SK-N-MC (cell line): ENCODE data around the gene MAML2.

ENCODE experiments used
- EZH2 ChIP-seq: fragments of 200-600 bp; sonication (generic); IDR thresholded peaks from one replicate; pipeline ENCODE4 v1.6.1; 2017; ENCODE audit warnings: antibody characterized with exemption
- FOXP2 ChIP-seq: optimal IDR thresholded peaks from 2 replicates; pipeline ENCODE3; 2011; ENCODE audit warnings: mild to moderate bottlenecking, moderate library complexity; ENCODE audit not compliant: insufficient read depth; ENCODE audit errors: extremely low read length, control extremely low read depth
- POLR2AphosphoS5 ChIP-seq: IDR thresholded peaks from 2 replicates; pipeline ENCODE4 v1.6.1; 2012; ENCODE audit warnings: mild to moderate bottlenecking, low read depth, low read length, borderline replicate concordance

GRCh38 chr11:96043291-96043690 is 299.7 kb downstream of the MAML2 start:
- TF ChIP-seq POLR2AphosphoS5 (no peak), EZH2 (no peak), FOXP2 (no peak)
